BLaER1 treated with 17β-estradiol and CSF1 and Interleukin-3, amounts not matched to agents 10 nM and 100 nM (cell line): ENCODE results near the gene MTCL1.

Experiments
- H3K27ac ChIP-seq, 11 experiments: shearing (Covaris generic); formaldehyde crosslinking; 2 replicates each; pipeline ENCODE4 v1.8.1; 2022
- H3K27me3 ChIP-seq, 11 experiments: shearing (Covaris generic); formaldehyde crosslinking; 2 replicates each; pipeline ENCODE4 v1.8.1; 2022
- H3K36me3 ChIP-seq, 11 experiments: shearing (Covaris generic); formaldehyde crosslinking; 2 replicates each; pipeline ENCODE4 v1.8.1; 2022
- H3K4me1 ChIP-seq, 10 experiments: shearing (Covaris generic); formaldehyde crosslinking; 2 replicates each; pipeline ENCODE4 v1.8.1; 2022
- H3K4me2 ChIP-seq, 11 experiments: shearing (Covaris generic); formaldehyde crosslinking; 2 replicates each; pipeline ENCODE4 v1.8.1; 2022
- H3K4me3 ChIP-seq, 10 experiments: shearing (Covaris generic); formaldehyde crosslinking; 2 replicates each; pipeline ENCODE4 v1.8.1; 2022
- H3K9ac ChIP-seq, 11 experiments: shearing (Covaris generic); formaldehyde crosslinking; 2 replicates each; pipeline ENCODE4 v1.8.1; 2022
- H3K9me3 ChIP-seq, 11 experiments: shearing (Covaris generic); formaldehyde crosslinking; replicated peaks in 1 of 11; 2 replicates each; pipeline ENCODE4 v1.8.1; 2022
- H4K20me1 ChIP-seq, 11 experiments: shearing (Covaris generic); formaldehyde crosslinking; 2 replicates each; pipeline ENCODE4 v1.8.1; 2022
- Cebpa-rat ChIP-seq, 11 experiments: shearing (Covaris generic); IDR thresholded peaks; 2 replicates each; pipeline ENCODE4 v1.8.1; 2022

The MTCL1 gene

GRCh38 chr18:8847066-8847755 lies 141.9 kb downstream of the MTCL1 start:
- no peak overlapping the region for H3K4me3 ChIP-seq
- no peaks in the 10 kb centered on the region for H3K36me3 ChIP-seq
- no peak overlapping the region for H3K27ac ChIP-seq
- H3K27me3 ChIP-seq, result no peaks in the 10 kb centered on the region
- TF ChIP-seq Cebpa-rat (IDR thresholded peaks at IDR 0.05), result no peak
- H3K9me3 ChIP-seq, result peaks cover 7 to 24% (median 14%) of the 10 kb centered on the region in 11 experiments; a peak in 20 of 22 replicates
- H3K4me2 ChIP-seq, result no peak overlapping the region
- no peaks in the 10 kb centered on the region for H4K20me1 ChIP-seq
- peaks cover 0 to 16% (median 1%) of the 10 kb centered on the region in 10 experiments; a peak in 7 of 20 replicates for H3K4me1 ChIP-seq
- H3K9ac ChIP-seq, result no peak overlapping the region

GRCh38 chr18:8847900-8848299 lies 142.5 kb downstream of the MTCL1 start:
- H3K9me3 ChIP-seq, result peaks cover 7 to 24% (median 14%) of the 10 kb centered on the region in 11 experiments; a peak in 20 of 22 replicates
- H3K9ac ChIP-seq, result no peak overlapping the region
- H3K4me1 ChIP-seq, result peaks cover 0 to 13% (median 0%) of the 10 kb centered on the region in 10 experiments; a peak in 4 of 20 replicates
- H3K27me3 ChIP-seq, result no peaks in the 10 kb centered on the region
- no peaks in the 10 kb centered on the region for H3K36me3 ChIP-seq
- no peak overlapping the region for H3K27ac ChIP-seq
- no peak for TF ChIP-seq Cebpa-rat (IDR thresholded peaks at IDR 0.05)
- no peaks in the 10 kb centered on the region for H4K20me1 ChIP-seq
- no peak overlapping the region for H3K4me3 ChIP-seq
- no peak overlapping the region for H3K4me2 ChIP-seq

DNA sequence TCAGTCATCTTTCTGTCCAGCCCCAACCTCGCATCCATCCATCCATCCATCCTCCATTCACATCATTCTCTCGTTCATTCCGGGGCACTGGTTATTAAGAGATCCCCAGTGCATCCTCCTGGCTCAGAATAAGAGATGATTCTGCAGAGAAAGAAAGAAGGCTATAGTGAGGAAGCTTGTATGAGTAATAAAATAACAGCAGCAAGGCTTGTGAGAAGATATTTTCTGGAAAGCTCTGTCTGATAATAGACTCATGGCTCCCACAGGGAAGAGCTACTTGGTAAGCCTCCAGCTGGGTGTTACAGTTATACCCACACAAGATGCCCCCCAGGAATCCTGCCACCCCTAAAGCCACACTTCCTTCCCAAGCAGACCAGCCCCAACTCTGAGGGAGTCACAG lies 143.2 kb downstream of the MTCL1 start:
- no peaks in the 10 kb centered on the region for H3K36me3 ChIP-seq
- TF ChIP-seq Cebpa-rat (IDR thresholded peaks at IDR 0.05), result no peak
- peak overlapping the region in 1 of 11 experiments; percentile 22; a peak in 2 of 22 replicates for H3K4me2 ChIP-seq
- no peaks in the 10 kb centered on the region for H4K20me1 ChIP-seq
- H3K9ac ChIP-seq, result no peak overlapping the region
- H3K4me1 ChIP-seq, result peaks cover 0 to 15% (median 1%) of the 10 kb centered on the region in 10 experiments; a peak in 10 of 20 replicates
- no peak overlapping the region for H3K4me3 ChIP-seq
- H3K27me3 ChIP-seq, result no peaks in the 10 kb centered on the region
- H3K27ac ChIP-seq, result no peak overlapping the region
- H3K9me3 ChIP-seq, result peaks cover 7 to 24% (median 14%) of the 10 kb centered on the region in 11 experiments; a peak in 20 of 22 replicates

DNA sequence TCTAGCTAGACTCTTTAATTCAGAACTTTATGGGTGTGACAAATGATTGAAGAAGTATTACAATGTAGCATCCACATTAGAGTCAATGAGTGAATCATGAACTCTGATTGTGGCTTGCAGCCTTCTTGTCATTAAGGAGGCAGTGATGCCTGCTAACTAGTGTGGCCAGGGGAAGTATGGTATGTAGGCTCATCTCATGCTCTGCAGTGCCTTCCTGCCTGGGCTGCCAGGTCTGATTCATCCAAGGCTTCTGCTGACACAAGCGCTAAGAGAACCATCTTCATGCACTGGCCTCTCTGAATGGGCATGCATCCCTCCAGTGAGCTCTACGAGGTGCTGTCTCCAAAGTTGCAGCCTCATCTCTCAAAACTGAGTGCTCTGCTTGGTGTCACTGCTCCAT lies 144.3 kb downstream of the MTCL1 start:
- H3K27me3 ChIP-seq, result no peaks in the 10 kb centered on the region
- H3K4me2 ChIP-seq, result no peak overlapping the region
- peaks cover 7 to 24% (median 14%) of the 10 kb centered on the region in 11 experiments; a peak in 20 of 22 replicates for H3K9me3 ChIP-seq
- no peak for TF ChIP-seq Cebpa-rat (IDR thresholded peaks at IDR 0.05)
- H3K4me1 ChIP-seq, result peaks cover 7 to 27% (median 13%) of the 10 kb centered on the region in 10 experiments
- no peak overlapping the region for H3K4me3 ChIP-seq
- H3K9ac ChIP-seq, result no peak overlapping the region
- no peak overlapping the region for H3K27ac ChIP-seq
- no peaks in the 10 kb centered on the region for H4K20me1 ChIP-seq
- no peaks in the 10 kb centered on the region for H3K36me3 ChIP-seq

- no peaks in the 10 kb centered on the region for H3K36me3 ChIP-seq
- H3K4me2 ChIP-seq, result peak overlapping the region in 2 of 11 experiments; percentile 17 to 27; a peak in 3 of 22 replicates
These were observed 146.3 kb downstream of the MTCL1 start for GRCh38 chr18:8851659-8852058.

GRCh38 chr18:8854550-8854949 lies 149.2 kb downstream of the MTCL1 start:
- H3K4me3 ChIP-seq, result peak overlapping the region in 2 of 10 experiments; percentile 15 to 24; a peak in 3 of 20 replicates
- peaks cover 24 to 46% (median 38%) of the 10 kb centered on the region in 10 experiments for H3K4me1 ChIP-seq
- no peaks in the 10 kb centered on the region for H3K27me3 ChIP-seq
- H3K9ac ChIP-seq, result peak overlapping the region in 3 of 11 experiments; percentile 0 to 38 (median 38); a peak in 3 of 22 replicates
- no peaks in the 10 kb centered on the region; a peak in 1 of 22 replicates for H3K36me3 ChIP-seq
- no peak for TF ChIP-seq Cebpa-rat (IDR thresholded peaks at IDR 0.05)
- H3K4me2 ChIP-seq, result peak overlapping the region; percentile 54 to 83 (median 70); a peak in 21 of 22 replicates
- H3K27ac ChIP-seq, result peak overlapping the region in 5 of 11 experiments; percentile 47 to 67 (median 59); a peak in 9 of 22 replicates
- H3K9me3 ChIP-seq, result peaks cover 11 to 28% (median 23%) of the 10 kb centered on the region in 11 experiments; a peak in 21 of 22 replicates
- H4K20me1 ChIP-seq, result no peaks in the 10 kb centered on the region

More at GRCh38 chr18:8851659-8852058, 146.3 kb downstream of the MTCL1 start:
- Histone ChIP-seq H3K4me3 (no peak overlapping the region), H3K9ac (no peak overlapping the region), H3K9me3 (peaks cover 7 to 24% (median 14%) of the 10 kb centered on the region in 11 experiments; a peak in 20 of 22 replicates), H3K27ac (no peak overlapping the region), H3K27me3 (no peaks in the 10 kb centered on the region), H3K4me1 (peaks cover 24 to 47% (median 33%) of the 10 kb centered on the region in 10 experiments), H4K20me1 (no peaks in the 10 kb centered on the region)
- TF ChIP-seq Cebpa-rat (IDR thresholded peaks at IDR 0.05), result no peak

- Histone ChIP-seq H3K4me1 (peaks cover 24 to 46% (median 38%) of the 10 kb centered on the region in 10 experiments), H3K9ac (peak overlapping the region in 2 of 11 experiments; percentile 35 to 38; a peak in 5 of 22 replicates), H3K27me3 (no peaks in the 10 kb centered on the region), H3K4me2 (peak overlapping the region; percentile 54 to 83 (median 70)), H3K9me3 (peaks cover 9 to 24% (median 19%) of the 10 kb centered on the region in 11 experiments; a peak in 21 of 22 replicates), H4K20me1 (no peaks in the 10 kb centered on the region), H3K27ac (peak overlapping the region in 7 of 11 experiments; percentile 47 to 67 (median 53); a peak in 13 of 22 replicates), H3K4me3 (peak overlapping the region in 2 of 10 experiments; percentile 15 to 24; a peak in 3 of 20 replicates), H3K36me3 (no peaks in the 10 kb centered on the region; a peak in 1 of 22 replicates)
- no peak for TF ChIP-seq Cebpa-rat (IDR thresholded peaks at IDR 0.05)
These were observed 149.6 kb downstream of the MTCL1 start for GRCh38 chr18:8854962-8855361.

GRCh38 chr18:8856212-8856611 lies 150.9 kb downstream of the MTCL1 start:
- no peak for TF ChIP-seq Cebpa-rat (IDR thresholded peaks at IDR 0.05)

More at GRCh38 chr18:8856212-8856611, 150.9 kb downstream of the MTCL1 start:
- Histone ChIP-seq H4K20me1 (no peaks in the 10 kb centered on the region), H3K9ac (peak overlapping the region in 2 of 11 experiments; percentile 38 to 51; a peak in 3 of 22 replicates), H3K4me3 (0 out of 20 replicates have a peak overlapping the region, but pooled peaks of 1 of the 10 experiments have one; percentile 18), H3K9me3 (peaks cover 0 to 15% (median 11%) of the 10 kb centered on the region in 11 experiments; a peak in 11 of 22 replicates), H3K4me2 (peak overlapping the region; percentile 54 to 83 (median 70); a peak in 20 of 22 replicates), H3K4me1 (peaks cover 24 to 50% (median 38%) of the 10 kb centered on the region in 10 experiments), H3K27ac (peak overlapping the region in 8 of 11 experiments; percentile 30 to 67 (median 51); a peak in 14 of 22 replicates), H3K36me3 (no peaks in the 10 kb centered on the region; a peak in 1 of 22 replicates), H3K27me3 (no peaks in the 10 kb centered on the region)
